Naive thymus-derived CD4-positive, alpha-beta T cell (primary cell): ENCODE results near the gene GRK5. TPM values are rescaled to one million over a fixed set of nuclear protein-coding genes. Genes with fewer than 3 reads are reported as not detected.
A peak's percentile ranks its signal among the peaks of the same experiment; 100 is the strongest.

Experiments used
- ATAC-seq: fragments of 150-1000 bp; cut with Tn5 transposase; 2 replicates; pipeline ENCODE4 v1.10.0; 2021; ENCODE audit warnings: mild to moderate bottlenecking, moderate library complexity
- CTCF ChIA-PET: fragments of 350-600 bp; sonication (Branson Sonifier 250); formaldehyde crosslinking; loops from one replicate; lab custom pipeline; 2021; ENCODE audit warnings: antibody characterized with exemption; lab: Charles Lee
- POLR2A ChIA-PET: fragments of 350-600 bp; sonication (Branson Sonifier 250); formaldehyde crosslinking; loops from one replicate; lab custom pipeline; 2021; ENCODE audit warnings: antibody characterized with exemption, inconsistent platforms; lab: Charles Lee
- DNase-seq, 9 donors: peaks; one replicate each; pipeline versions ENCODE4 v3.0.0 to v3.0.0-alpha.2; 2020 to 2022; ENCODE audit warnings: mixed read lengths in 1 of 9
- H3K27ac ChIP-seq: one replicate; pipeline ENCODE4 v1.7.0; 2013; ENCODE audit warnings: mild to moderate bottlenecking, low read depth, low read length, moderate library complexity
- H3K27me3 ChIP-seq, 2 donors: one replicate each; pipeline ENCODE4 v1.7.0; 2013; ENCODE audit warnings: low read length in 2 of 2, mild to moderate bottlenecking in 2 of 2, moderate library complexity in 2 of 2; ENCODE audit not compliant: control insufficient read depth in 2 of 2, insufficient read depth in 2 of 2
- H3K36me3 ChIP-seq, 3 experiments: 1 replicate in 2 of 3; 2 replicates in 1 of 3; pipeline ENCODE4 v1.7.0; 2013; ENCODE audit warnings: low read length in 3 of 3, mild to moderate bottlenecking in 3 of 3, moderate library complexity in 1 of 3; ENCODE audit not compliant: insufficient read depth in 3 of 3, control insufficient read depth in 2 of 3
- H3K4me1 ChIP-seq, 2 donors: one replicate each; pipeline ENCODE4 v1.7.0; 2013; ENCODE audit warnings: low read length in 2 of 2, mild to moderate bottlenecking in 2 of 2, moderate library complexity in 1 of 2; ENCODE audit not compliant: control insufficient read depth in 2 of 2, insufficient read depth in 2 of 2
- H3K4me3 ChIP-seq: 2 replicates; pipeline ENCODE4 v1.7.0; 2013; ENCODE audit warnings: mild to moderate bottlenecking, low read length
- H3K9me3 ChIP-seq, 3 experiments: 1 replicate in 2 of 3; 2 replicates in 1 of 3; pipeline ENCODE4 v1.7.0; 2013; ENCODE audit warnings: low read length in 3 of 3; ENCODE audit not compliant: control insufficient read depth in 2 of 3
- H3K27ac Mint-ChIP-seq, 9 donors: one replicate each; pipeline ENCODE4 v1.8.0; 2020 to 2022; ENCODE audit warnings: mixed read lengths in 9 of 9, mild to moderate bottlenecking in 8 of 9, moderate library complexity in 5 of 9, inconsistent platforms in 2 of 9
- H3K27me3 Mint-ChIP-seq, 5 donors: one replicate each; pipeline ENCODE4 v1.8.0; 2021 to 2022; ENCODE audit warnings: mixed read lengths in 5 of 5, mild to moderate bottlenecking in 1 of 5
- H3K36me3 Mint-ChIP-seq, 5 donors: one replicate each; pipeline ENCODE4 v1.8.0; 2020 to 2022; ENCODE audit warnings: mixed read lengths in 5 of 5, mild to moderate bottlenecking in 3 of 5, inconsistent platforms in 1 of 5
- H3K4me1 Mint-ChIP-seq, 7 donors: one replicate each; pipeline ENCODE4 v1.8.0; 2020 to 2022; ENCODE audit warnings: mixed read lengths in 7 of 7, mild to moderate bottlenecking in 3 of 7, inconsistent platforms in 1 of 7
- H3K4me3 Mint-ChIP-seq, 10 donors: one replicate each; pipeline ENCODE4 v1.8.0; 2020 to 2022; ENCODE audit warnings: mild to moderate bottlenecking in 10 of 10, mixed read lengths in 10 of 10, moderate library complexity in 6 of 10, inconsistent platforms in 2 of 10
- H3K9me3 Mint-ChIP-seq, 11 donors: one replicate each; pipeline ENCODE4 v1.8.0; 2020 to 2022; ENCODE audit warnings: mixed read lengths in 11 of 11, mild to moderate bottlenecking in 4 of 11, inconsistent platforms in 1 of 11, moderate library complexity in 1 of 11
- intact Hi-C, 2 donors: fragments of 100-400 bp; cut with micrococcal nuclease; formaldehyde crosslinking; loops; one replicate each; pipeline ENCODE4 v1.15.1; 2023
- polyA plus RNA-seq, 2 donors: library from polyadenylated mRNA; unstranded; fragments of 300-500 nt; fragmentation: Illumina TruSeq; gene quantifications; one replicate each; pipeline ENCODE4 v1.2.3, GENCODE V29; 2021
- total RNA-seq, 6 experiments: library from RNA in 5 of 6; stranded (reverse) in 5 of 6; gene quantifications; 1 replicate in 5 of 6; 2 replicates in 1 of 6; pipeline ENCODE4 v1.2.3 and lab custom pipeline; 2021 to 2026

GRK5 gene
- total and polyA plus RNA-seq, 7 experiments from 2014 or later: 16.4 to 45.2 (median 30.3) TPM

- Histone ChIP-seq H3K9me3 (peaks cover 0 to 25% (median 0%) of the 10 kb centered on the region in 3 experiments), H3K36me3 (peaks cover 0 to 32% (median 0%) of the 10 kb centered on the region in 3 experiments), H3K4me1 (no peaks in the 10 kb centered on the region), H3K4me3 (no peak overlapping the region), H3K27ac (no peak overlapping the region), H3K27me3 (no peaks in the 10 kb centered on the region)
- H3K9me3 Mint-ChIP-seq: peaks cover 0 to 34% (median 14%) of the 10 kb centered on the region in 11 donors
- H3K27ac Mint-ChIP-seq: no peak overlapping the region
- H3K27me3 Mint-ChIP-seq: no peaks in the 10 kb centered on the region
- DNase-seq: no peak
- no peak overlapping the region for H3K4me3 Mint-ChIP-seq
- H3K4me1 Mint-ChIP-seq: peaks cover 6 to 16% (median 8%) of the 10 kb centered on the region in 7 donors
- intact Hi-C loops: no loop called here
- peaks cover 26 to 64% (median 57%) of the 10 kb centered on the region in 5 donors for H3K36me3 Mint-ChIP-seq
- ChIA-PET POLR2A (interaction anchor here (1.7 kb wide), 1 partner anchor 11 kb away, joined by 3 read pairs; no protein-coding TSS in a partner anchor), CTCF (no interaction called here)
- no peak for ATAC-seq
These were observed 142.6 kb downstream of the GRK5 start for GRCh38 chr10:119349937-119350501.

DNA sequence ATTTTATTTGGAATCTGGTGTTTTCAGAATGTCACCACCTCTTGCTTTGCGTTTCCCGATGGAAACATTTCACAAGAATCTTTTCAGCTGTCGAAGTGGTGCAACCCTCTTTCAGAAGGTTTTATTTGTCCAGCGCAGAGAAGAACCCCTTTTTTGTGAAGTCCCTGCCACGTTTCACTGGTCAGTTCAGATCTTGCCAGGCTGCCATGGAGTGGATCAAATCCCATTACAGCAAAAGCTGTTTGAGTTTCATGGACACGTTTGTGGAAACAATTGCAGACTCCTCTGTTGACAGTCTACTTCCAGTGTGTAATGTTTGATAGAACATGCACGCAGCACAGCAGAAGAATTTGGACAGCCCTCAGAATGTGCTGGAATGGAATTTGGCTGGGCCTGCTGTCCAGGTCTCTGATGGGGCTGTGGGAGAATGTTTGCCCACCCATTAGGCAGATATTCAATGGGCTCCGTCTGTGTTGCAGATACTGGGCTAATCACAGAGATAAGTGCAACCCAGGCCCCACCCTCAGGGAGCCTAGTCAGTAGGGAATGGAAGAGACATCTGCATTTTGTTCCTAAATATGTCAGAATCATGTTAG, 143.2 kb downstream of the GRK5 start:
- Histone ChIP-seq H3K27me3 (no peaks in the 10 kb centered on the region), H3K36me3 (peaks cover 0 to 32% (median 0%) of the 10 kb centered on the region in 3 experiments), H3K4me3 (no peak overlapping the region), H3K9me3 (peaks cover 0 to 25% (median 2%) of the 10 kb centered on the region in 3 experiments), H3K4me1 (no peaks in the 10 kb centered on the region), H3K27ac (no peak overlapping the region)
- CTCF ChIA-PET: interaction anchor here (0.6 kb wide), 1 partner anchor 315 kb away, joined by 3 read pairs; no protein-coding TSS in a partner anchor
- ATAC-seq (no peak), DNase-seq (no peak)
- H3K4me1 Mint-ChIP-seq: peaks cover under 1 to 11% (median 5%) of the 10 kb centered on the region in 7 donors
- H3K9me3 Mint-ChIP-seq: peaks cover 0 to 38% (median 15%) of the 10 kb centered on the region in 11 donors
- H3K36me3 Mint-ChIP-seq: peaks cover 22 to 60% (median 56%) of the 10 kb centered on the region in 5 donors
- no peak overlapping the region for H3K27ac Mint-ChIP-seq
- no peak overlapping the region for H3K4me3 Mint-ChIP-seq
- POLR2A ChIA-PET: interaction anchor here (1.7 kb wide), 1 partner anchor 12 kb away, joined by 3 read pairs; no protein-coding TSS in a partner anchor
- intact Hi-C loops: no loop called here
- no peaks in the 10 kb centered on the region for H3K27me3 Mint-ChIP-seq

- no peaks in the 10 kb centered on the region for H3K27me3 ChIP-seq
These were observed 143.8 kb downstream of the GRK5 start for GRCh38 chr10:119351189-119351588.

DNA sequence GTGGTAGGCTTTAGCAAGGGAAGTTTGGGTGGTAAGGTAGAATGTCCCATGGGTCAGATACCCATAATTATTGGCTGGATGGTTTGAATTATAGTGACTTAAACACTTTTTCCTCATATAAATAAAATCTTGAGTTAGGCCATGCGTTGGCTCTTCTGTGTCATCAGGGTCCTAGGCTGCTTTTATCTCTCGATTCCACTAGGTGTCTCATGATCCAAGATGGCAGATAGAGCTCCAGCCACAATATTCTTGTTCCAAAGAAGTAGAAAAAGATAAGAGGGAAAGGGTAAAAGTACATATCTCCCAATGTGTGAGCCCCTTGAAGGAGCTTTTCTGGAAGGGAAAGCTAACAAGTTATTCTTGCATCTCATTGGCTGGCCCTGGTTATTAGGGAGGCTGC, 144.7 kb downstream of the GRK5 start:
- Mint-ChIP-seq H3K27me3 (no peaks in the 10 kb centered on the region), H3K36me3 (peaks cover 18 to 70% (median 64%) of the 10 kb centered on the region in 5 donors)

More at GRCh38 chr10:119351189-119351588, 143.8 kb downstream of the GRK5 start:
- H3K27me3 Mint-ChIP-seq: no peaks in the 10 kb centered on the region
- H3K27ac Mint-ChIP-seq: no peak overlapping the region
- Histone ChIP-seq H3K27ac (no peak overlapping the region), H3K4me1 (no peaks in the 10 kb centered on the region), H3K36me3 (peaks cover 0 to 32% (median 0%) of the 10 kb centered on the region in 3 experiments), H3K4me3 (no peak overlapping the region), H3K9me3 (peaks cover 0 to 31% (median 8%) of the 10 kb centered on the region in 3 experiments)
- no peak for DNase-seq
- ChIA-PET CTCF (interaction anchor here (0.6 kb wide), 1 partner anchor 314 kb away, joined by 3 read pairs; no protein-coding TSS in a partner anchor), POLR2A (no interaction called here)
- peaks cover 0 to 44% (median 15%) of the 10 kb centered on the region in 11 donors for H3K9me3 Mint-ChIP-seq
- H3K4me3 Mint-ChIP-seq: no peak overlapping the region
- intact Hi-C loops: no loop called here
- peaks cover 20 to 62% (median 61%) of the 10 kb centered on the region in 5 donors for H3K36me3 Mint-ChIP-seq
- H3K4me1 Mint-ChIP-seq: peaks cover 0 to 11% (median 4%) of the 10 kb centered on the region in 7 donors
- no peak for ATAC-seq

DNA sequence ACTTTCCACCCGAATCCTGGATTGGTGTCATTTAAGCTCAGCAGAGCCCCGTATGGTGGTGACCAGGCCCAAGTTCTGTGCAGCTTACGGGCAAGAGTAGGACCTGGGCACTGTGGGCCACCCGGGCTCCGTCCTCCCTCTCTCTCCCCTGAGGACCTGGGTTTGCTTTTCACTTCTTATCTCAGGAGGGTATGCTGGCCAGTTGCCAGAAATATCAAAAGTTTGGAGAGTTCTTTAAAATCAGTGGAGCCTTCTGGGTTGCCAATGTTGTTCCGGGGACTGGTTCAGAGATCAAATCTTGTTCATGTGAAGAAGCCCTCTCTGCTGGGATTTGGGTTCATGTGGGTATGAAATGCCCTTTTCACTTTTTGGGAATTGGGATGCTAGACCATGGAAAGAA, 145.4 kb downstream of the GRK5 start:
- no peaks in the 10 kb centered on the region for H3K27me3 ChIP-seq
- ATAC-seq: no peak
- intact Hi-C loops: no loop called here
- peaks cover 0 to 36% (median 8%) of the 10 kb centered on the region in 3 experiments for H3K9me3 ChIP-seq
- peaks cover 0 to 32% (median 0%) of the 10 kb centered on the region in 3 experiments for H3K36me3 ChIP-seq
- Mint-ChIP-seq H3K27ac (peak overlapping the region in 1 of 9 donors; percentile 33), H3K36me3 (peaks cover 15 to 68% (median 59%) of the 10 kb centered on the region in 5 donors), H3K27me3 (no peaks in the 10 kb centered on the region), H3K4me3 (no peak overlapping the region), H3K4me1 (peaks cover 0 to 18% (median 6%) of the 10 kb centered on the region in 7 donors), H3K9me3 (peaks cover 0 to 49% (median 17%) of the 10 kb centered on the region in 11 donors)
- no peaks in the 10 kb centered on the region for H3K4me1 ChIP-seq
- DNase-seq: no peak
- ChIA-PET CTCF (interaction anchor here (0.6 kb wide), 1 partner anchor 88 kb away, joined by 3 read pairs; no protein-coding TSS in a partner anchor), POLR2A (no interaction called here)
- no peak overlapping the region for H3K4me3 ChIP-seq
- no peak overlapping the region for H3K27ac ChIP-seq

More for the DNA sequence above, 144.7 kb downstream of the GRK5 start:
- Mint-ChIP-seq H3K9me3 (peaks cover 0 to 49% (median 17%) of the 10 kb centered on the region in 11 donors), H3K4me3 (no peak overlapping the region), H3K4me1 (peaks cover 0 to 18% (median 7%) of the 10 kb centered on the region in 7 donors), H3K27ac (no peak overlapping the region)
- Histone ChIP-seq H3K4me3 (no peak overlapping the region), H3K9me3 (peaks cover 0 to 36% (median 8%) of the 10 kb centered on the region in 3 experiments), H3K36me3 (peaks cover 0 to 32% (median 0%) of the 10 kb centered on the region in 3 experiments), H3K4me1 (no peaks in the 10 kb centered on the region), H3K27ac (no peak overlapping the region), H3K27me3 (no peaks in the 10 kb centered on the region)
- DNase-seq: no peak
- CTCF ChIA-PET: interaction anchor here (0.6 kb wide), 1 partner anchor 89 kb away, joined by 3 read pairs; no protein-coding TSS in a partner anchor
- POLR2A ChIA-PET: no interaction called here
- ATAC-seq: no peak
- intact Hi-C loops: no loop called here

- CTCF ChIA-PET: interaction anchor here (0.7 kb wide), 1 partner anchor 155 kb away, joined by 3 read pairs; no protein-coding TSS in a partner anchor
These were observed 146.1 kb downstream of the GRK5 start for GRCh38 chr10:119353421-119353820.

More at GRCh38 chr10:119353421-119353820, 146.1 kb downstream of the GRK5 start:
- Histone ChIP-seq H3K27me3 (no peaks in the 10 kb centered on the region), H3K27ac (no peak overlapping the region), H3K36me3 (peaks cover 0 to 30% (median 0%) of the 10 kb centered on the region in 3 experiments), H3K4me3 (no peak overlapping the region), H3K4me1 (no peaks in the 10 kb centered on the region), H3K9me3 (peaks cover 0 to 36% (median 8%) of the 10 kb centered on the region in 3 experiments)
- POLR2A ChIA-PET: no interaction called here
- no peaks in the 10 kb centered on the region for H3K27me3 Mint-ChIP-seq
- peaks cover 15 to 63% (median 54%) of the 10 kb centered on the region in 5 donors for H3K36me3 Mint-ChIP-seq
- no peak overlapping the region for H3K4me3 Mint-ChIP-seq
- H3K4me1 Mint-ChIP-seq: peaks cover 0 to 14% (median 3%) of the 10 kb centered on the region in 7 donors
- no peak overlapping the region for H3K27ac Mint-ChIP-seq
- intact Hi-C loops: no loop called here
- ATAC-seq: no peak
- peaks cover 0 to 49% (median 17%) of the 10 kb centered on the region in 11 donors for H3K9me3 Mint-ChIP-seq
- DNase-seq: no peak
